ENCODE data around the gene DUSP11. TPM values are rescaled to one million over a fixed set of nuclear protein-coding genes. Genes with fewer than 3 reads are reported as not detected.

The DUSP11 gene
- total and polyA plus RNA-seq, 2 of the 13 experiments (the other 11 are each of a cell fraction or from before 2014, with no cell fraction given) = 30.5 to 36.2 TPM

DNA sequence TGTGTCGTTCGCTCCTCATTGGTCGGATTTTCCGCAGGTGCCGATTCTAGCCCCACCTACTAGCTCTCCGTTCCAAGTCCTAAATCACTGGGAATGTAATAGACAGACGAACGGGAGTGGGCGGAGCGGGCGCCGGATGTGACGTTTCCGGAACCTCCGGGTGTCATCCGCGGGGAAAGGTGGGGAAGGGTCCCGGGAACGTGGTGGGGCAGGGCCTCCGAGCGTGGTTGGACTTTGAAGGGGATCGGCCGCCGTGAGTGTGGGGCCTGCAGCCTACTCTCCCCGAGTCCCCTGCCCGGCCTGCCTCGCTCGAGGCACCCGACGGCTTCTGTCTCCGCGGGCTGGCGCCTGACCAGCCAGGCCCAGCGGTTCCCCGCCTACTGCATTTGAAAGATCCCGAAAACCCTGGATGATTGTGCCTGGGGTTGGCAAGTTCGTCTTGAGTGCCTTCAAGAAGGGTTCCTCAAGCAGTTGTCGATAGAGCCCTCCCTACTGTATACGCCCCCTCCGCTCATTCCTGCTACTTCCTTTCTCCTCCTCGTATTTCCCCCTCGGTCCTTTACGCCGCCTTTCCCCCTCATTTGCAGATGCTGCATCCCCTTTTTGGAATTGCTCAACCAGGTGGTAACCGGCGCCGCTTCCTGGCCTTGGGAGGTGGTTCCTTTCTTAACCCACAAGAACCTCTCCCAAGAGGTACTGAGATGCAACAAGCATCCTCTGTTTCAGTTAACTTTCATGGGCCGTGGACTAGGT is 49.1 kb upstream of the DUSP11 start, which contains the start of gene STAMBP (continued):
- peak; percentile 87 for TF ChIP-seq KIAA2018 (CRISPR knock-in tag; IDR thresholded peaks at IDR 0.05; ENCODE audit: borderline replicate concordance)
- TF ChIP-seq, protein P1, sequence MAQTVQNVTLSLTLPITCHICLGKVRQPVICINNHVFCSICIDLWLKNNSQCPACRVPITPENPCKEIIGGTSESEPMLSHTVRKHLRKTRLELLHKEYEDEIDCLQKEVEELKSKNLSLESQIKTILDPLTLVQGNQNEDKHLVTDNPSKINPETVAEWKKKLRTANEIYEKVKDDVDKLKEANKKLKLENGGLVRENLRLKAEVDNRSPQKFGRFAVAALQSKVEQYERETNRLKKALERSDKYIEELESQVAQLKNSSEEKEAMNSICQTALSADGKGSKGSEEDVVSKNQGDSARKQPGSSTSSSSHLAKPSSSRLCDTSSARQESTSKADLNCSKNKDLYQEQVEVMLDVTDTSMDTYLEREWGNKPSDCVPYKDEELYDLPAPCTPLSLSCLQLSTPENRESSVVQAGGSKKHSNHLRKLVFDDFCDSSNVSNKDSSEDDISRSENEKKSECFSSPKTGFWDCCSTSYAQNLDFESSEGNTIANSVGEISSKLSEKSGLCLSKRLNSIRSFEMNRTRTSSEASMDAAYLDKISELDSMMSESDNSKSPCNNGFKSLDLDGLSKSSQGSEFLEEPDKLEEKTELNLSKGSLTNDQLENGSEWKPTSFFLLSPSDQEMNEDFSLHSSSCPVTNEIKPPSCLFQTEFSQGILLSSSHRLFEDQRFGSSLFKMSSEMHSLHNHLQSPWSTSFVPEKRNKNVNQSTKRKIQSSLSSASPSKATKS (CRISPR knock-in tag; IDR thresholded peaks at IDR 0.05) = no peak
- TF ChIP-seq ADNP (CRISPR knock-in tag; IDR thresholded peaks at IDR 0.05) = no peak
- TF ChIP-seq, protein P2, sequence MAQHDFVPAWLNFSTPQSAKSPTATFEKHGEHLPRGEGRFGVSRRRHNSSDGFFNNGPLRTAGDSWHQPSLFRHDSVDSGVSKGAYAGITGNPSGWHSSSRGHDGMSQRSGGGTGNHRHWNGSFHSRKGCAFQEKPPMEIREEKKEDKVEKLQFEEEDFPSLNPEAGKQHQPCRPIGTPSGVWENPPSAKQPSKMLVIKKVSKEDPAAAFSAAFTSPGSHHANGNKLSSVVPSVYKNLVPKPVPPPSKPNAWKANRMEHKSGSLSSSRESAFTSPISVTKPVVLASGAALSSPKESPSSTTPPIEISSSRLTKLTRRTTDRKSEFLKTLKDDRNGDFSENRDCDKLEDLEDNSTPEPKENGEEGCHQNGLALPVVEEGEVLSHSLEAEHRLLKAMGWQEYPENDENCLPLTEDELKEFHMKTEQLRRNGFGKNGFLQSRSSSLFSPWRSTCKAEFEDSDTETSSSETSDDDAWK (CRISPR knock-in tag; IDR thresholded peaks at IDR 0.05) = no peak
- no peak for TF ChIP-seq BCL6 (CRISPR knock-in tag; IDR thresholded peaks at IDR 0.05)
- peak; percentile 67 for TF ChIP-seq ZNF225 (CRISPR knock-in tag; IDR thresholded peaks at IDR 0.05)
- TF ChIP-seq, protein P3, sequence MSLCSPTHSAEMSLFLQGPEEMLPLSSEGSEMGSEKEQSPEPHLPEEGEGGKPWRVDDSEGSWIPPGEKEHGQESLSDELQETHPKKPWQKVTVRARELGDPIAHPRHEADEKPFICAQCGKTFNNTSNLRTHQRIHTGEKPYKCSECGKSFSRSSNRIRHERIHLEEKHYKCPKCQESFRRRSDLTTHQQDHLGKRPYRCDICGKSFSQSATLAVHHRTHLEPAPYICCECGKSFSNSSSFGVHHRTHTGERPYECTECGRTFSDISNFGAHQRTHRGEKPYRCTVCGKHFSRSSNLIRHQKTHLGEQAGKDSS (CRISPR knock-in tag; IDR thresholded peaks at IDR 0.05; ENCODE audit: borderline replicate concordance, low read depth) = 0 out of 2 replicates have a peak, but pooled peaks have one; percentile 23
- TF ChIP-seq REXO4 (CRISPR knock-in tag; IDR thresholded peaks at IDR 0.05; ENCODE audit: borderline replicate concordance) = no peak
- TF ChIP-seq ZNF143 (CRISPR knock-in tag; IDR thresholded peaks at IDR 0.05) = peak; percentile 54
- TF ChIP-seq HNF4G (IDR thresholded peaks at IDR 0.05; ENCODE audit: borderline replicate concordance, low read depth, low read length) = no peak
- TF ChIP-seq HNF4G (CRISPR knock-in tag; IDR thresholded peaks at IDR 0.05; ENCODE audit: borderline replicate concordance, low read depth) = no peak
- TF ChIP-seq, protein P4, sequence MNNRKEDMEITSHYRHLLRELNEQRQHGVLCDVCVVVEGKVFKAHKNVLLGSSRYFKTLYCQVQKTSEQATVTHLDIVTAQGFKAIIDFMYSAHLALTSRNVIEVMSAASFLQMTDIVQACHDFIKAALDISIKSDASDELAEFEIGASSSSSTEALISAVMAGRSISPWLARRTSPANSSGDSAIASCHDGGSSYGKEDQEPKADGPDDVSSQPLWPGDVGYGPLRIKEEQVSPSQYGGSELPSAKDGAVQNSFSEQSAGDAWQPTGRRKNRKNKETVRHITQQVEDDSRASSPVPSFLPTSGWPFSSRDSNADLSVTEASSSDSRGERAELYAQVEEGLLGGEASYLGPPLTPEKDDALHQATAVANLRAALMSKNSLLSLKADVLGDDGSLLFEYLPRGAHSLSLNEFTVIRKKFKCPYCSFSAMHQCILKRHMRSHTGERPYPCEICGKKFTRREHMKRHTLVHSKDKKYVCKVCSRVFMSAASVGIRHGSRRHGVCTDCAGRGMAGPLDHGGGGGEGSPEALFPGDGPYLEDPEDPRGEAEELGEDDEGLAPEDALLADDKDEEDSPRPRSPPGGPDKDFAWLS (CRISPR knock-in tag; IDR thresholded peaks at IDR 0.05; ENCODE audit: borderline replicate concordance) = no peak
